ENCODE data around the gene PAQR8. TPM values are rescaled to one million over a fixed set of nuclear protein-coding genes. Genes with fewer than 3 reads are reported as not detected.
A peak's percentile ranks its signal among the peaks of the same experiment; 100 is the strongest.

The PAQR8 gene
- total RNA-seq, 1 donor from 2014 or later = 6.8 TPM

- POLR2A ChIA-PET = interaction anchor here (0.7 to 4.2 kb wide), 6 partner anchors 29 to 303 kb away, joined by 3 to 32 read pairs (median 16); partner anchors contain the start of gene MCM3
- peaks cover 25% of the 10 kb centered on the region for H3K4me1 Mint-ChIP-seq
- no peak for DNase-seq
- no peaks in the 10 kb centered on the region for H3K9me3 Mint-ChIP-seq
- no peaks in the 10 kb centered on the region for H3K27me3 Mint-ChIP-seq
- ATAC-seq (ENCODE audit: low read depth) = no peak
- H3K4me3 Mint-ChIP-seq = peak overlapping the region; percentile 97
- intact Hi-C loops (cut with micrococcal nuclease) = loop anchor here (2.0 to 5.0 kb wide), 4 partner anchors 27 to 634 kb away; partner anchors contain the start of genes GSTA4 and TRAM2
- CTCF ChIA-PET = interaction anchor here (1.4 to 3.6 kb wide), 5 partner anchors 14 to 79 kb away, joined by 4 to 57 read pairs (median 6); partner anchors contain the start of gene MCM3
- no peak for TF ChIP-seq CTCF (IDR thresholded peaks at IDR 0.05)
- H3K36me3 Mint-ChIP-seq (ENCODE audit: low read depth) = peaks cover 23% of the 10 kb centered on the region
- H3K27ac Mint-ChIP-seq = peak overlapping the region; percentile 84
Observed at GRCh38 chr6:52363228-52363867, 1.4 kb downstream of the PAQR8 start.

- peaks cover 25% of the 10 kb centered on the region for H3K4me1 Mint-ChIP-seq
- CTCF ChIA-PET = interaction anchor here (3.6 kb wide), 1 partner anchor 80 kb away, joined by 57 read pairs; the partner anchor contains the start of gene MCM3
- POLR2A ChIA-PET = interaction anchor here (0.7 kb wide), 1 partner anchor 35 kb away, joined by 4 read pairs; no protein-coding TSS in a partner anchor
- no peak for TF ChIP-seq CTCF (IDR thresholded peaks at IDR 0.05)
- DNase-seq = no peak
- intact Hi-C loops (cut with micrococcal nuclease) = loop anchor here (5.0 kb wide), 1 partner anchor 633 kb away; the partner anchor contains the start of gene GSTA4
- H3K9me3 Mint-ChIP-seq = no peaks in the 10 kb centered on the region
- H3K36me3 Mint-ChIP-seq (ENCODE audit: low read depth) = peaks cover 27% of the 10 kb centered on the region
- H3K27me3 Mint-ChIP-seq = no peaks in the 10 kb centered on the region
- no peak for ATAC-seq (ENCODE audit: low read depth)
- peak overlapping the region; percentile 13 for H3K4me3 Mint-ChIP-seq
- H3K27ac Mint-ChIP-seq = no peak overlapping the region
Observed at GRCh38 chr6:52364480-52365166, 2.7 kb downstream of the PAQR8 start.

DNA sequence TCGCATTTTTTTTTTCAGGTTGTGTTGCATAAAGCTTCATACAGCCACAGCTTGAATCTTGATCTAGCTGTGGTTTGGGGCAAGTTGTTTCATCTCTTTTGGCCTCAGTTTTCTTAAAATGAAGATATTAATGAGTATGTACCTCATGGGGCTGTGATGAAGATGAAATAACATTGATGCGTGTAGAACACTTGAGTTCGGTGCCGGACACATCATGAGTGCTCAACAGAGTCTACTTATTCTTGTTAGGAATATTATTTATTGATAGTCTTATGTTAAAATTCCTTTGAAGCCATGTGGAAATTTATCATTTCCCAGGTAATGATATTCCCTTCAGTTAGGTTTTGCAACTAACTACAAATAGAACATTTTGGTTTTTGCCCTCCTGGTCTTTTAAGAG is 3.4 kb downstream of the PAQR8 start:
- peaks cover 27% of the 10 kb centered on the region for H3K36me3 Mint-ChIP-seq (ENCODE audit: low read depth)
- ATAC-seq (ENCODE audit: low read depth) = no peak
- no peak for DNase-seq
- ChIA-PET CTCF (no interaction called here), POLR2A (interaction anchor here (0.6 to 0.7 kb wide), 2 partner anchors 32 to 577 kb away, joined by 6 to 9 read pairs; no protein-coding TSS in a partner anchor)
- H3K4me3 Mint-ChIP-seq = no peak overlapping the region
- intact Hi-C loops (cut with micrococcal nuclease) = no loop called here
- no peak for TF ChIP-seq CTCF (IDR thresholded peaks at IDR 0.05)
- no peaks in the 10 kb centered on the region for H3K27me3 Mint-ChIP-seq
- H3K27ac Mint-ChIP-seq = no peak overlapping the region
- H3K9me3 Mint-ChIP-seq = no peaks in the 10 kb centered on the region
- peaks cover 25% of the 10 kb centered on the region for H3K4me1 Mint-ChIP-seq

DNA sequence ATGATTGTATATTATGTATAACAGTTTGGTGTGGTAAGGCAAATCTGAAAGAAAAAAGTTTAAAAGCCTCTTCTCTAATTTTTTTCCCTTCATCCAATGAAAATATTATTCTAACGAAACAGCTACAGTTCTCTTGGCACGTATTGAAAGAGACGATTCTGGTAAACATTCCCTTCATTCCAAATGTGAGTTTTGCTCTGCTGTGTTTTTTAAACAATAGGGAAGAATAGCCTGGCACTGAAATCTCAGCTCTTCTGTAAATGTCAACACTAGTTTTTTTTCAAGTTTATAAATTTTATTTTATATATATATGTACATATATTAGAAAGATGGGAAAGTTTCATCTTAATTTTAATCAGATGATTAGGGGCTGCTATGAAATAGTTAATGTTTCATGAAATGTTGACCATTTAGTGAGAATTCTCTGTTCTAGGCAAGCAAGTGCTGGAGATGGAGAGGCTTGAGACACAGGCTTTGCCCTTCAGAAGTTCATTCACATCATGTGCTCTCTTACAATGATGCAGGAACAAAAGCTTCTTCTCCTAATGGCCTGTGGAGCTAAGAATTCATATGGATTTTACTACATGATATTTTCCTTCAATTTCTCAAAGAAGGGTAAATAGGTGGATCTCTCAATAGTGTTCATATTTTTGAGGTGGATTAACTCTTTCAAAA is 4.1 kb downstream of the PAQR8 start:
- Mint-ChIP-seq H3K36me3 (ENCODE audit: low read depth) (peaks cover 27% of the 10 kb centered on the region), H3K27ac (no peak overlapping the region), H3K27me3 (no peaks in the 10 kb centered on the region), H3K4me3 (no peak overlapping the region), H3K9me3 (no peaks in the 10 kb centered on the region), H3K4me1 (peaks cover 22% of the 10 kb centered on the region)
- CTCF ChIA-PET = no interaction called here
- intact Hi-C loops (cut with micrococcal nuclease) = no loop called here
- ATAC-seq (ENCODE audit: low read depth) (no peak), DNase-seq (no peak)
- TF ChIP-seq CTCF (IDR thresholded peaks at IDR 0.05) = no peak
- POLR2A ChIA-PET = interaction anchor here (0.6 to 0.7 kb wide), 2 partner anchors 32 to 577 kb away, joined by 6 to 9 read pairs; no protein-coding TSS in a partner anchor

All from activated B cell treated with CpG ODN at 0.5 μM for 24 hours (primary cell).